Mesendoderm (in vitro differentiated cells): ENCODE measurements around the gene LETM1.

Experiments used
- DNase-seq: peaks from one replicate; pipeline ENCODE4 v3.0.0; 2013
- H2AK5ac ChIP-seq: 2 replicates; pipeline ENCODE4 v1.6.1; 2013; ENCODE audit warnings: low read length, inconsistent platforms
- H2BK120ac ChIP-seq: 2 replicates; pipeline ENCODE4 v1.6.1; 2013; ENCODE audit warnings: low read depth, mild to moderate bottlenecking, low read length, moderate library complexity, mixed read lengths
- H2BK15ac ChIP-seq: replicated peaks from 2 replicates; pipeline ENCODE4 v1.6.1; 2013; ENCODE audit warnings: low read depth, mild to moderate bottlenecking, moderate library complexity
- H2BK5ac ChIP-seq: 2 replicates; pipeline ENCODE4 v1.6.1; 2013; ENCODE audit warnings: low read length, inconsistent platforms
- H3K18ac ChIP-seq: 2 replicates; pipeline ENCODE4 v1.6.1; 2013; ENCODE audit warnings: mild to moderate bottlenecking, low read length, mixed read lengths
- H3K23ac ChIP-seq: one replicate; pipeline ENCODE4 v1.6.1; 2013; ENCODE audit warnings: low read length
- H3K27ac ChIP-seq: 2 replicates; pipeline ENCODE4 v1.5.1; 2013; ENCODE audit warnings: low read depth, mild to moderate bottlenecking, inconsistent platforms, low read length, moderate library complexity
- H3K27me3 ChIP-seq: 2 replicates; pipeline ENCODE4 v1.6.1; 2013; ENCODE audit warnings: low read length, control low read depth, mild to moderate bottlenecking, inconsistent platforms; ENCODE audit not compliant: insufficient read depth, poor library complexity
- H3K36me3 ChIP-seq: 2 replicates; pipeline ENCODE4 v1.6.1; 2013; ENCODE audit warnings: low read length, inconsistent platforms; ENCODE audit not compliant: control insufficient read depth, insufficient read depth
- H3K4ac ChIP-seq: one replicate; pipeline ENCODE4 v1.6.1; 2013; ENCODE audit warnings: low read depth, mild to moderate bottlenecking, low read length, moderate library complexity
- H3K4me1 ChIP-seq: 2 replicates; pipeline ENCODE4 v1.6.1; 2013; ENCODE audit warnings: low read depth, low read length, inconsistent platforms; ENCODE audit not compliant: control insufficient read depth
- H3K4me2 ChIP-seq: 2 replicates; pipeline ENCODE4 v1.6.1; 2013; ENCODE audit warnings: low read length
- H3K4me3 ChIP-seq: 2 replicates; pipeline ENCODE4 v1.5.1; 2013; ENCODE audit warnings: mild to moderate bottlenecking, low read length
- H3K56ac ChIP-seq: one replicate; pipeline ENCODE4 v1.6.1; 2013; ENCODE audit warnings: low read length
- H3K79me1 ChIP-seq: 2 replicates; pipeline ENCODE4 v1.6.1; 2013; ENCODE audit warnings: low read length, inconsistent platforms
- H3K79me2 ChIP-seq: 2 replicates; pipeline ENCODE4 v1.6.1; 2013; ENCODE audit warnings: mild to moderate bottlenecking, low read length; ENCODE audit not compliant: control insufficient read depth, insufficient read depth
- H3K9ac ChIP-seq: 2 replicates; pipeline ENCODE4 v1.6.1; 2013; ENCODE audit warnings: low read length, inconsistent platforms
- H4K5ac ChIP-seq: one replicate; pipeline ENCODE4 v1.6.1; 2013; ENCODE audit warnings: low read length
- H4K8ac ChIP-seq: one replicate; pipeline ENCODE4 v1.6.1; 2013; ENCODE audit warnings: low read depth, mild to moderate bottlenecking, control low read depth, low read length, moderate library complexity
- WGBS: extraction: QIAGEN DNeasy Blood & Tissue Kit; methylation state at CpG from one replicate; pipeline ENCODE4 v1.1.7; 2013; ENCODE audit warnings: low lambda C conversion rate, missing lambda C conversion rate; ENCODE audit not compliant: insufficient coverage; ENCODE audit errors: extremely low coverage; 5-methylcytosine and 5-hydroxymethylcytosine counted together

Gene LETM1

GRCh38 chr4:1769692-1770091 is 86.3 kb downstream of the LETM1 start:
- no peak overlapping the region for H3K56ac ChIP-seq
- WGBS, result no CpG with 5 or more reads among the region's 6 CpGs
- H3K4me2 ChIP-seq, result no peak overlapping the region
- H3K36me3 ChIP-seq, result no peaks in the 10 kb centered on the region
- H3K79me2 ChIP-seq, result no peaks in the 10 kb centered on the region
- H4K5ac ChIP-seq, result no peak overlapping the region
- H3K4me3 ChIP-seq, result no peak overlapping the region
- H3K18ac ChIP-seq, result no peak overlapping the region
- no peaks in the 10 kb centered on the region for H3K27me3 ChIP-seq
- no peak overlapping the region for H3K4ac ChIP-seq
- no peaks in the 10 kb centered on the region for H3K79me1 ChIP-seq
- DNase-seq, result no peak
- no peak overlapping the region for H2AK5ac ChIP-seq
- H4K8ac ChIP-seq, result no peak overlapping the region
- H2BK120ac ChIP-seq, result no peak overlapping the region
- no peak overlapping the region for H3K9ac ChIP-seq
- H3K27ac ChIP-seq, result no peak overlapping the region
- no peak overlapping the region for H2BK15ac ChIP-seq
- no peaks in the 10 kb centered on the region for H3K4me1 ChIP-seq
- no peak overlapping the region for H3K23ac ChIP-seq
- no peak overlapping the region for H2BK5ac ChIP-seq

- H3K4me1 ChIP-seq, result no peaks in the 10 kb centered on the region
- H2BK15ac ChIP-seq, result no peak overlapping the region
- H3K36me3 ChIP-seq, result no peaks in the 10 kb centered on the region
- no peak overlapping the region for H2BK5ac ChIP-seq
- H3K4ac ChIP-seq, result no peak overlapping the region
- H3K4me3 ChIP-seq, result no peak overlapping the region
- DNase-seq, result no peak
- no peak overlapping the region for H2AK5ac ChIP-seq
- no peaks in the 10 kb centered on the region for H3K79me1 ChIP-seq
- no peak overlapping the region for H2BK120ac ChIP-seq
- no peak overlapping the region for H3K23ac ChIP-seq
- WGBS, result no CpG with 5 or more reads among the region's 23 CpGs
- no peak overlapping the region for H3K18ac ChIP-seq
- H3K27ac ChIP-seq, result no peak overlapping the region
- H3K56ac ChIP-seq, result peak overlapping the region; percentile 30
- H3K9ac ChIP-seq, result no peak overlapping the region
- H3K79me2 ChIP-seq, result no peaks in the 10 kb centered on the region
- no peak overlapping the region for H4K5ac ChIP-seq
- H4K8ac ChIP-seq, result no peak overlapping the region
- no peak overlapping the region for H3K4me2 ChIP-seq
- no peaks in the 10 kb centered on the region for H3K27me3 ChIP-seq
These were observed 87.5 kb downstream of the LETM1 start for GRCh38 chr4:1768367-1769034.

- H3K36me3 ChIP-seq, result no peaks in the 10 kb centered on the region
- peak overlapping the region; percentile 76 for H3K18ac ChIP-seq
- no peak overlapping the region for H2BK15ac ChIP-seq
- H3K9ac ChIP-seq, result peak overlapping the region; percentile 11
- DNase-seq, result peak; percentile 80
- no peaks in the 10 kb centered on the region for H3K4me1 ChIP-seq
- no peaks in the 10 kb centered on the region for H3K79me1 ChIP-seq
- H3K4ac ChIP-seq, result peak overlapping the region; percentile 71
- WGBS, result no CpG with 5 or more reads among the region's 32 CpGs
- H2BK120ac ChIP-seq, result peak overlapping the region; percentile 17
- H2AK5ac ChIP-seq, result no peak overlapping the region
- H3K27me3 ChIP-seq, result no peaks in the 10 kb centered on the region
- no peak overlapping the region for H3K4me3 ChIP-seq
- H3K79me2 ChIP-seq, result no peaks in the 10 kb centered on the region
- H3K4me2 ChIP-seq, result peak overlapping the region; percentile 6
- peak overlapping the region; percentile 73 for H3K56ac ChIP-seq
- no peak overlapping the region for H4K5ac ChIP-seq
- H3K23ac ChIP-seq, result no peak overlapping the region
- no peak overlapping the region for H3K27ac ChIP-seq
- no peak overlapping the region for H2BK5ac ChIP-seq
- peak overlapping the region; percentile 30 for H4K8ac ChIP-seq
These were observed 88.1 kb downstream of the LETM1 start for GRCh38 chr4:1767770-1768366.

GRCh38 chr4:1767061-1767769 is 88.7 kb downstream of the LETM1 start:
- no peak overlapping the region for H2BK15ac ChIP-seq
- no peak overlapping the region for H3K27ac ChIP-seq
- H2AK5ac ChIP-seq, result no peak overlapping the region
- H3K23ac ChIP-seq, result no peak overlapping the region
- H3K18ac ChIP-seq, result peak overlapping the region; percentile 76
- no CpG with 5 or more reads among the region's 84 CpGs for WGBS
- DNase-seq, result peak; percentile 52
- H3K56ac ChIP-seq, result peak overlapping the region; percentile 73
- H3K9ac ChIP-seq, result peak overlapping the region; percentile 34
- H3K4me3 ChIP-seq, result no peak overlapping the region
- peak overlapping the region; percentile 30 for H4K8ac ChIP-seq
- H3K27me3 ChIP-seq, result no peaks in the 10 kb centered on the region
- H3K36me3 ChIP-seq, result no peaks in the 10 kb centered on the region
- H3K4me2 ChIP-seq, result no peak overlapping the region
- no peaks in the 10 kb centered on the region for H3K79me2 ChIP-seq
- H3K4ac ChIP-seq, result peak overlapping the region; percentile 71
- H3K79me1 ChIP-seq, result no peaks in the 10 kb centered on the region
- peak overlapping the region; percentile 17 for H2BK120ac ChIP-seq
- H4K5ac ChIP-seq, result no peak overlapping the region
- H2BK5ac ChIP-seq, result no peak overlapping the region
- H3K4me1 ChIP-seq, result no peaks in the 10 kb centered on the region

GRCh38 chr4:1766106-1767060 is 89.6 kb downstream of the LETM1 start:
- Histone ChIP-seq H3K27ac (no peak overlapping the region), H3K36me3 (no peaks in the 10 kb centered on the region), H3K4me2 (no peak overlapping the region), H4K5ac (no peak overlapping the region), H3K23ac (no peak overlapping the region), H3K79me2 (no peaks in the 10 kb centered on the region), H2BK15ac (no peak overlapping the region), H2AK5ac (peak overlapping the region; percentile 12), H3K9ac (no peak overlapping the region), H3K4me3 (no peak overlapping the region), H3K4me1 (no peaks in the 10 kb centered on the region), H3K4ac (peak overlapping the region; percentile 44), H3K27me3 (no peaks in the 10 kb centered on the region), H3K79me1 (no peaks in the 10 kb centered on the region), H4K8ac (no peak overlapping the region), H3K18ac (peak overlapping the region; percentile 3), H2BK120ac (no peak overlapping the region), H2BK5ac (no peak overlapping the region), H3K56ac (peak overlapping the region; percentile 3)
- no CpG with 5 or more reads among the region's 41 CpGs for WGBS
- peak; percentile 52 for DNase-seq
